Suppressor macrophage treated with lipopolysaccharide for 4 hours (primary cell): ENCODE data around the gene CTDSPL2.
"Not testable (repeated sequence)": the region's sequence is repeated elsewhere in the genome, so short reads cannot be mapped to it uniquely, and the experiment has no call there.

Experiments
- DNase-seq: peaks from one replicate; pipeline ENCODE4 v3.0.0-alpha.2; 2020

Gene CTDSPL2

DNA sequence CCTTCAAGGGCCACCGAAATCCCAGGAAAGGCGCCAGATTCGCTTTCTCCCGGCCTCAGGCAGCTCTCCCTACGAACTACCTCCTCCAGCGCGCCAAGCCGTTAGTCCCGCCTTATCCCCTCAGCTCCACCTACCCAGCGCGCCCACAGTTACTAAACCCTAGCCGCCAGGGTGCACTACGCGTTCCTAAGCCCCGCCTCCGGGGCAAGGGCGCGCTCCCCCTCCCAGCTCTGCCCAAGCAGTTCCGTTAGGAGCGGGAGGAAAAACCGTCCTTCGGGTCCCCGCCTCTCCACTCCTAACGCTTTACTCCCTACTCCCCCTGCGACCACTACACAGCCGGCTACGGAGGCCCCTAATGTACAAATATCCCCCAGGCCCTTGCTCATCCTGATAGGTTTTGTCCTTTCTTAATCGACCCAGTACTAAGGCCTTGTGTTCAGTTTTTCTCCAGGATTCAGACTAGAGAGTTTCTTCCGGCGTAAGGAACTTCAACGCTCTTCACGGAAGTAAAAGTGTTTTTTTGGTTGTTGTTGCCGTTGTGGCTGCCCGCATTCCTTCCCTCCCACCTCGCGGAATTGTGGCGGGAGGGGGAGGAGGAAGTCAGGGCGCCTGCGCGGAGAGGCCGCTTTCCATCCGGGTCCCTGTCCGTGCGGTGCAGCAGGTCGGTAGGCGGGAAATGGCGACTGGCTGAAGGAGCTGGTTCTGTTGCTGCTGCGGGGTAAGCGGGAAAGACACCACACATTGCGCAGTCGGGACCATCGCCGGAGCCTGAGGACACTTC is at the start of gene CTDSPL2:
CTDSPL2 (plus strand) TSS at position 655 of the 781 bp plus-strand sequence. CDS start 31,386 bp downstream, outside the sequence.
- DNase-seq = peak; percentile 99

DNA sequence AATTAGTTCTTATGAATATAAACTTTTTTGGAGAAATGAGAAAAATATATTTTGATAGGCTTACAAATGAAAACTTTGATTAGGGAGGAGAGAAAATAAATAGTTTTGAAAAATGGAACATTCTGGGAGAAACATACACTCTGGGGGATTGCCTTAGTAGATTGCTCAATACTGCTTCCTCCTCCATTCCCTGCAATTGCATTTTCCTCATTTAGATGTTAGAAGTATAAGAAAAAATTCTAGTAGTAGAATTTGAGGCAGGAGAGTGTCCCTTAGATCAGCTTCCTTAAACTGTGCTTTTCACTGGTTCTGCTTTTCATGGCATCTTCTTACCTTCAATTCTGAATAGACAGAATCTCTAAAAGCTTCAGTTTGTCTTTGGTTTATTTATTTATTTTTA is 46.2 kb upstream of the CTDSPL2 start:
- DNase-seq = peak; percentile 36

DNA sequence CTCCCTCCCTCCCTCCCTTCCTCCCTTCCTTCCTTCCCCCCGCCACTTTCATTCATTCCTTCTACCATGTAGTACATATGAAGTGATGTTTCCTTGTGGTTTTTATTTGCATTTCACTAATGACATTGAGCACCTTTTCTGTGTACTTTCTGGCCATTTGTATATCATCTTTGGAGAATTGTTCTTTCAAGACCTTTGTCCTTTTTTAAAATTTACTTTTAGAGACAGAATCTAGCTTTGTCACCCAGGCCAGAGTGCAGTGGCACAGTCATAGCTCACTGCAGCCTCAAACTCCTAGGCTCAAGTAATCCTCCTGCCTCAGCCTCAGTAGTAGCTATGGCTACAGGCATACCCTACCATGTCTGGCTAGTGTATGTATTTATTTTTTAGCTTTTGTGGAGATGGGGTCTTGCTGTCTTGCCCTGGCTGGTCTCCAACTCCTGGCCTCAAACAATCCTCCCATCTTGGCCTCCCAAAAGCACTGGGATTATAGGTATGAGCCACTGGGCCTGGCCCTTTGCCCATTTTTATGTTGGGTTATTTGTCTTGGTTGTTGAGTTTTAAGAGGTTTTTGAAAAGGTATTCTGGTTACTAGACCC is 42.0 kb upstream of the CTDSPL2 start:
- DNase-seq = no peak

DNA sequence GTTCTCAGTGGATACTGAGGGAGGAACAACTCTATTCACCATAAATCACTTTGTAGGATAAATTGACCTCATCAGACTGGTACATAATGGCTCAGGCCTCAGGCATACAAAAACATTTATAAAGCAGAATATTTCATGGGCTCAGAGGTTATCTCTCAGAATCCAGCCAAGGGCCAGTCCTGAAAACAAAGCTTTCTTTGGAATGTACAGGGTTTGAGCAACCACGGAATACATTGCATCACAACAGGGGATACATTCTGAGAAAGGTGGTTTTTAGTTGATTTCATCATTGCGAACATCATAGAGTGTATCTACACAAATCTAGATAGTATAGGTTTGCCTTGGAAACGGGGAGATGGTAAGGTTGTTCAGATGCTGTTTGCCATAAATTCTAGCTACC is 33.4 kb upstream of the CTDSPL2 start:
- DNase-seq = no peak

DNA sequence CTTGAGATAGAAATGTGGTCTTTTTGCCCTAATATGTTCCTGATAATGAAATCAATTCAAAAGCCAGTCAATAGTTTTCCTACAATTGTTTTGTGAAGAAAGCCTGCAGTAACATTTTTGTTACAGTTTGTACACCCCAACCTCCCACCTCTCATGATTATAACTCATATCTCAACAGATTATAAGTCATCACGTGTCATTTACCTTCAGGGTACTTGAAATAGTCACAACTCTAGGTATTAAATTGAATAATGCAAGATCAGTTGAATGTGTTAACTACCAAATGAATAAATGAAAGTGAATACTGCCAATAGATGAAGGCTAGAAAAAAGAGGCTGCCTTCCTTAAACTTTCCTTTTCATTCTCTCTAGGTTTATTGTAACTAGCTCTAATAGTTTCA is 32.9 kb upstream of the CTDSPL2 start:
- DNase-seq = no peak

DNA sequence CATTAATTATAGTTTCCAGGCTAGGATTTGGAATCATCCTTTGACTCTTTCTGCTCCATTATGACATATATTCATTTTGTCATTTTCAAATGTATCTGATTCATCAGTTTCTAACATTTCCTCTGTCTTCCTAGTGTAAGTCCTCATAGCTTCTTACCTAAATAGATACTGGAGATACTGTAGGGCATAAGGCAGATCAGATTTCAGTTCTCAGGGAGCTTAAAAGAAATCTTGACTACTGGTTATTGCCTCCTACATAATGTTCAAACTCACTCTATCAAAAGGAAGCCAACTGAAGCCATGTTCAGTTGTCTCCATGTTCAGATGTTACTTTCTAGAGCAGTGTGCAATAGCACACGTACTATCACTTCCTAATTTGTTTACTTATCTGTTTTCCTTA is 29.6 kb upstream of the CTDSPL2 start:
- no peak for DNase-seq

DNA sequence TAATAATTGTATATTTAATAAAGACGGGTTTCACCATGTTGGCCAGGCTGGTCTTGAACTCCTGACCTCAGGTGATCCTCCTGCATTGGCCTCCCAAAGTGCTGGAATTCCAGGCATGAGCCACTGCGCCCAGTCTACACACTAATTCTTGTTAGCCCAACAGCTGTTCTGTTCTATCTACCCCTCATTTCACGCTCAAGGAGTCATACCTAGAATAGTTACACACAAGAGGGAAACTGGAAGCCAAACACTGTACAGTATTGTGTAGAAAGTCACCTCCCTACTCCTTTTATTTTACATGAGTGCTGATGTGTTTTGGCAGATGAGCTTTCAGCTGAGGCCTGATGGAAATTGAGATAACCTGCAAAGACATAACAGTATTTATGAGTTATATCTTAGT is 13.4 kb upstream of the CTDSPL2 start:
- DNase-seq = no peak

DNA sequence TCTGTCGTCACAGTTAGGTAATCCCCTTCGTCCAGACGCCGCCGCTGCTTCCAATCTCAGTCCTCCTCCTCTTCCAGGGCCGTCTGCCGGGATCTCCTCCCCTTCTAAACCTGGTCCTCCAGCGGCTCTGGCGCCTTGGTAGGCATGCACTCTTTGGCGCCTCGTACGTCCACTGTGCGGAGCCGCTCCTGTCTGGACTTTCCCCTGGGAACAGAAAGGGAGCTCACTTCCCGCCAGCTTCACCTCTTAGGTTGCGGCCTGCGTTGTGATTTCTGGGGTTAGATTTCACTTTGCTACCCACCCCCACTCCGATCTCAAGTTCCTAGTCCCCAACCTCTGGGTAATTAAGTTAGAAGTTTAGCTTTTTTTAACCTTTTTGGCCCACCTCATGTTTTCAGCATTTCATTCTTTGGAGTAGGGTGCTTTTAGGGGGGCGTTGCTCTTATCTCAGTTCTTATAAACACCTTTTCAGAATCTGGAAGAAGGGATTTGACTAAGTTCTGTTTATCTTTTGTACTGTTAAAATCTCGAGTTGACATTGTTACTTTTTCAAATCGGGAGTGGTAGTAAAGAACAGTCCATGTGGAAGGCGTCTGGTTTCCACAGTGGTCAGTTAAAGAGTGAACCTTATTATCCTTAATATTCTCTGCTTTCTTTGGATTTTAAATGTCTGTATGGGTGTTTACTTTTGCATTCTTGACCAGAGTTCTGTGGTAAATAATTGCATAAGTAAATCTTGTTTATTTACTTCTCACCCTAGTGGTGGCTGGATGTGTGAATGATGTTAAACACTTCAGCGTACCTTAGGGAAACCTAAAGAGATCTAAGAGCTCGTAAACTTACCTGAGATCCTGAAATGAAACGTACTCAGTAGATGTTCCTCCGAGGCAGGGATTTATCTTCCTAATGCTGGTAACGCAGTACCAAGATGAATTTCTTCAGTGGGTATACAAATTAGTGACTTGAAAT is 611 bp downstream of the CTDSPL2 start:
- no peak for DNase-seq

DNA sequence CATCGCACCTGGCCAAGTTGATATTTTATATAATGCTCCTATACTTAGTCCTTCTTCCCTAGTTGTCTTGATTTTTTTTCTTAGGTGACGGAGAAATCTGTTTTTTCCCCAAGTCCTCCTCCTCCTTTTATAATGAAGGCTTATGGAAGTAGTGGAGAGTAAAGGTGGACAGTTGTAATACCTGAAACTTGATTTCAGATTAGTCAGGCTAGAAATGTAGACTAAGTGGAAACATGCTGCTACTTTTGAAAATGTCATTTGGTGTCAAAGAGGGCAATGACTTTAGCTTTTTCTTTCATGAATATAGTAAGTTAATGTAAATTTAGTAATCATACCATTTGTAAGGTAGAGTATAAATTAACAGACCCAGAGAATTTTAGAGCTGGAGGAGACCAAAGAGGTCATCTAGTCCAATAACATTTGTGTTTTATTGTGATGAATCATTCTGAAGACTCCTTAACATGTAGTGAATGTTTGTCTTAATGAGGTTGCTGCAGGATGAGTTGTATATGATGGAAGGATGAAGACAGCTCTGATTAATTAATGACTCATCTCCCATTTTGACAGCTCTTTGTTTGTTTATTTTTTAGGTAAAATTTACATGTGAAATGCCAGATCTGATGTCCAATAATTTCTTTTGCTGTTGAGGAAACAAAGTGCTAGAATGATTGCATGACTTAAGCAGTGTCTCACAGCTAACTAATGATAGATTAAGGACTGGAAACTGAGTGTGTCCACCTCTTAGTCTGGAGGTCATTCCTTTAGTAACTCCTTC is 8.7 kb downstream of the CTDSPL2 start:
- DNase-seq = no peak

DNA sequence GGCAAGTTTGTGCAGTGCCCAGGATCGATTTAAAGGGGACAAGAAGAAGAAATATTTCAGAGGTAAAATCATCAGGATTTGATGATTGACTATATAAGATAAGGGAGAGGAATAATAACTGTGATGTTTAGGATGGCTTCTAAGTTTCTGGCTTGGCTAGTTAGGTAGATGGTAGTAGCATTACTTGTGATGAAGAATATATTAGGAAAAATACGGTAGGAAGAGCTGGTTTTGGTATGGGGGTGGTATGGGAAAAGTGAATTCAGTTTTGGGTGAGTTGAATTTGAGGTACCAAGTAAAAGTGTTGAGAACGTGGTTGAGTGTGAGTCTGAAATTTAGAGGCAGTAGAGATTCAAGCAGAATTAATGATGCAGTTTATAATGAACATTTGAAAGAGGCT is 11.0 kb downstream of the CTDSPL2 start:
- DNase-seq = no peak

DNA sequence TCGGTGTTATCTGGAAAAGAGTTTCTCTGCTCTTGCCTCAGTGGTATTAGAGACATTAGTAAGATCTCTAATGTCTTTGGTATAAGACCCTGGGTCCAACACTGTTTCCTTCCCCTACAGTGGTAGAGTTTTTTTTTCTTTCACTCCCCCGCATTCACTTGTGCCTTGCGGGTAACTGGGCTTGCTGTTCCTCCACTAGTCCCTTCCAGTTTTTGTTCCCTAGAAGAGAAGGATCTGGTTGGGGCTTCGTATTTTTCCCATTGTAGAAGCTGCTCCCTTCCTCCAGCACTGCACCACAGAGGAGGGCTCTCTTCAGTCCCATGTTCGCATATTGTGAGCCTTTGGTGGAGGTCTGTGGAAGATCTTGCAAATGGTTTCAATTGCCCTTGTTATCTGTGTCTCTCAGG is 13.7 kb downstream of the CTDSPL2 start:
- DNase-seq = no peak

DNA sequence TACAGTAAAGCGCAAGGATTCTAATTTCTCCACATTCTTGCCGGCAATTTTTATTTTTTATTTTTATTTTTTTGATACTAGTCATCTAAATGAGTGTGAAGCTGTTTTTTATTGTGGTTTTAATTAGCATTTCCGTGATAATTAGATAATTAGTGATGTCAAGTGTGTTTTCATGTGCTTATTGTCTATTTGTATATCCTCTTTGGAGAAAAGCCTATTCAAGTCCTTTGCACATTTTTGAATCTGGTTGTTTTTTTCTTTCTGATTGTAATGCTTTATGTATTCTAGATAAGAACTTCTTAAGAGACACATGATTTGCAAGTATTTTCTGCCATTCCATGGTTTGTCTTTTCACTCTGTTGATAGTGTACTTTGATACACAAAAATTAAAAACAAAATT is 16.1 kb downstream of the CTDSPL2 start:
- DNase-seq = no peak

DNA sequence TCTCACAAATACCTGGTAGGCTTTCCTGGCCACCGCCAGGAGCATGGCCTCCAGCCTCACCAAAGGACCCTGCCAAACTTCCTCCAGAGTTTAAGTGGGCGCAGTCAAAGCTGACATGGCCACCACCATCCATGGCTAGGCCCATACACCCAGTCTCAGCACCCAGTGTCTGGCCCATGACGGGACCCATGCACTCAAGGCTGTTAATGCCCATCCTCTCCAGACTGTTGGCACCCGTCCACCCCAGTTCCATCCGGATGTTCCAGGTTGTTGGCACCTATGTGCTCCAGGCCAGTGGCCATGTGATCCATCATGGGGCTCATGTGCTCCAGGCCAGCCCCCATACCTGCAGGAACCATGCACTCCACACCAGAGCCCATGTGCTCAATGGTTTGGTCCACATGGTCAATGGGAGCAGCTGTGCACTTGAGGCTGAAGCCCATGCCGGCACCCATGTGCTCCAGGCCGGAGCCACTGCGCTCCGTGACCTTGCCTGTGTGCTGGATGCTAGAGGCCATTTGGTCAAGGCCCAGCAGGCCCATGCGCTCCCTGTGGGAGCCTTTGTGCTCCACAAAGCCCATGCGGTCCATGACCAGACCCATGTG is 20.4 kb downstream of the CTDSPL2 start:
- no peak for DNase-seq

DNA sequence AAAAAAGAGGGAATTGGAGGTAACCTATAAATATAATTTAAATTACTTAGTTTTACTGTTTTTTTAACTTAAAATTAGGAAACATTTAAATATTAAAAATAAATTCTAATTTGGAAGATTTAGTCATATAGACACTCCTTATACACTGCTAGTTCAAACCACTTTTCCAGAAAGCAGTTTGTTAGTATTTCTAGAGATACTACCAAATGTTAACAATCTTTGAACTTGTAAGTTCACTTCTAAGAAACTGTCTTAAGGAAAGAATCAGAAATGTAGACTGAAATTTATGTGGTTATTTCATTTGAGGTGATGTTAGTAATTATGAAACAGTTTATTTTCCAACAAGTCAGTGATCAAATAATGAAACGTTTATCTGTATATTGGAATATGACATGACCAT is 22.7 kb downstream of the CTDSPL2 start:
- no peak for DNase-seq

DNA sequence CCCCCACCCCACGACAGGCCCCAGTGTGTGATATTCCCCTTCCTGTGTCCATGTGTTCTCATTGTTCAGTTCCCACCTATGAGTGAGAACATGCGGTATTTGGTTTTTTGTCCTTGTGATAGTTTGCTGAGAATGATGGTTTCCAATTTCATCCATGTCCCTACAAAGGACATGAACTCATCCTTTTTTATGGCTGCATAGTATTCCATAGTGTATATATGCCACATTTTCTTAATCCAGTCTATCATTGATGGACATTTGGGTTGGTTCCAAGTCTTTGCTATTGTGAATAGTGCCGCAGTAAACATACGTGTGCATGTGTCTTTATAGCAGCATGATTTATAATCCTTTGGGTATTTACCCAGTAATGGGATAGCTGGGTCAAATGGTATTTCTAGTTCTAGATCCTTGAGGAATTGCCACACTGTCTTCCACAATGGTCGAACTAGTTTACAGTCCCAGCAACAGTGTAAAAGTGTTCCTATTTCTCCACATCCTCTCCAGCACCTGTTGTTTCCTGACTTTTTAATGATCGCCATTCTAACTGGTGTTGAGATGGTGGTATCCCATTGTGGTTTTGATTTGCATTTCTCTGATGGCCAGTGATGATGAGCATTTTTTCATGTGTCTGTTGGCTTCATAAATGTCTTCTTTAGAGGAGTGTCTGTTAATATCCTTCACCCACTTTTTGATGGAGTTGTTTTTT is 26.3 kb downstream of the CTDSPL2 start:
- not testable (repeated sequence) for DNase-seq

DNA sequence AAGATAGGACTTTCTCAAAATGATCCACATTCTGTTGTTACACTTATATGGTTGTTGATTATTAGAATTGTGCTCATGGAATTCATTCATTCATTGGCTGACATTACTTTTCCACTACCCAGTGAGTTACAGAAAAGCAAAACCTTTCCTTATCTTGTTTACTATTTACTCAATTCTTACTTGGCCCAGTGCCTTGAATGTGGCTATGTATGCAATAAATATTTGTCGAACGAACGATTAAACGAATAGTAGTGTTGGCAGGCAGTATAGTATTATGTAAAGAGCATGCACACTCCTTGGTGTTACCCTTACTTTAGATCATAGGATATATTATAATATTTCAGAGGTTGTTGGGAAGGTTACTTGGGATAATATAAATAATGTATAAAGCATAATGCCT is 31.0 kb downstream of the CTDSPL2 start:
- DNase-seq = no peak

DNA sequence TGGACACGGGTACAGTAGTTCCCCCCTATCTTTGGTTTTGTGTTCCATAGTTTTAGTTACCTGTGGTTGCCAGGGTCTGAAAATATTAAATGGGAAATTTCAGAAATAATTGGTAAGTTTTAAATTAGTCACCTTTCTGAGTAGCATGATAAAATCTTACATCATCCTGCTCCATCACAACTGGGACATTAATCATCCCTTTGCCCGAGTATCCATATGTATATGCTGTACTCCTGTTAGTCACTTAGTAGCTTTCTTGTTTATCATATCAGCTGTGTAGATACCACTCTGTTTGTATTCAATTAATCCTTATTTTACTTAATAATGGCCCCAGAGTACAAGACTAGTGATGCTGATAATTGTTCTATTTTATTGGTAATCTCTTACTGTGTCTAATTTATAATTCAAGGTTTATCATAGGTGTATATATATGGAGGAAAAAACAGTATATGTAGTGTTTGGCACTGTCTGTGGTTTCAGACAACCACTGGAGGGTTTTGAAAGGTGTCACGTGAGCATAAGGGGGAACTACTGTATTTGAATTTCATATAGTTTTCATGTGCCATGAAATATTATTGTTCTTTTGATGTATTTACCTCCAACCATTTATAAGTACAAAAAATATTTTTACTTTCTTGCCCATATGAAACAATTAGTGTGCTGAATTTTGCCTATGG is 41.4 kb downstream of the CTDSPL2 start:
- peak; percentile 42 for DNase-seq

DNA sequence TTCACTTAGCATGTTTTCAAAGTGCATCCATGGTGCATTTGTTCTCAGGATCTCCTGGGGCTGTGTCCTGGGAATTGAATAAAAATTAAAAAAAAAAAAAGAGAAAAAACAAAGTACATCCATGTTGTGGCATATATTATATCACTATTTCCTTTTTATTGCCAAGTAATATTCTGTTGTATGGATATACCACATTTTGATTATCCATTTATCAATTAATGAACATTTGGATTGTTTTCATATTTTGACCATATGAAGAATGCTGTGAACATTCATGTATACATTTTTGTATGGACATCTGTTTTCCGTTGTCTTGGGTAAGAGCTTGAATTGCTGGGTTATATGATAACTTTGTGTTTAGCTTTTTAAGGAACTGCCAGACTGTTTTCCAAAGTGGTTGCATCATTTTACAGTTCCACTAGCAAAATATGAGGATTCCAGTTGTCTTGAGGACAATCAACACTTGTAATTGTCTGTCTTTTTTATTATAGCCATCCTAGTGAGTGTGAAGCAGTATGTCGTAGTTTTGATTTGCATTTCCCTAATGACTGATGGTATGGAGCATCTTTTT is 44.5 kb downstream of the CTDSPL2 start:
- no peak for DNase-seq

DNA sequence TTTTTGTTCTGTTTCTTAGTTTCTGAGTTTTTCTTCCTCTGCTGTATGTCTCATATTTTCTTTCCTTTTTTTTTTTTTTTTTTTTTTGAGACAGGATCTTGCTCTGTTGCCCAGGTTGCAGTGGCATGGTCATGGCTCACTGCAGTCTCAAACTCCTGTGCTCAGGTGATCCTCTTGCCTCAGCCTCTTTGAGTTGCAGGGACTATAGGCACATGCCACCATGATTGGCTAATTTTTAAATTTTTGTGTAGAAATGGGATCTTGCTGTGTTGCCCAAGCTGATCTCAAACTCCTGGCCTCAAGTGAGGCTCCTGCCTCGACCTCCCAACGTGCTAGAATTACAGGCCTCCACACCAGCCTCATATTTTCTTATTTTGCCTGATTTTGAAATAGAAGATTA is 51.9 kb downstream of the CTDSPL2 start:
- DNase-seq = no peak

DNA sequence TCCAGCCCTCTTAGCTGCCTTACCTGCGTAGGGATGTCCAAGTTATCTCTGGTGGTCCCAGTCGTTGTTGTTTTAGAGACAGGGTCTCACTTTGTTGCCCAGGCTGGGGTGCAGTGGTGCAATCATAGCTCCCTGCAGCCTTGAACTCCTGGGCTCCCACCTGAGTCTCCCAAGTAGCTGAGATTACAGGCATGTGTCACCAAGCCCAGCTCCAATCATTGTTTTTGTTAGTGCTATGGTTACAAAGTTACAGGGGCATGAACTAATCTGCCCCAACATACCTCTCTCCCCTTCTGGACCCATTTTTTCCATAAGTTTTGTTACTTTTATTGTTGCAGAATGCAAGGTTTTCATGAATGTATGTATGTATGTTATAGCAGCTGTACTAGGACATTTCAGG is 54.7 kb downstream of the CTDSPL2 start:
- no peak for DNase-seq

DNA sequence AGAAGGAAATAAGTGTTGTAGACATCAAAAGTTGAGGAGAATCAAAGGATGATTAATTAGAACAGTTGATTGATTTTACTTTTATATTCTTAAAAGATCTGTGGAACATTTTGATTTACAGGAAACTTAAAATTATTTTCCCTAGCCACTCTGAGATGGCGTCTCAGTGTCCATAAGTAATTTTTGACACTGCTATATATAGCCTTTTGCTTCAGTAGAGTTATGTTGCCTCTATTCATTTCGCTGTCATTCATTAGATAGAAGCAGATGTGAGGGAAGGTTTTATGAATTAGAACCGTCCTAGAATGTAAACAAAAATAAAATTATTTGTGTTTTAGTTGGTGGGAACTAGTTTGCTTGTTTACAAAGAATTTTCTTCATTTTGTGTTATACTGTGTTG is 58.5 kb downstream of the CTDSPL2 start:
- no peak for DNase-seq
